Osteoblast (primary cell): ENCODE measurements around the gene FBXL7. TPM values are rescaled to one million over a fixed set of nuclear protein-coding genes. Genes with fewer than 3 reads are reported as not detected.
A peak's percentile ranks its signal among the peaks of the same experiment; 100 is the strongest.

Experiments used
- DNase-seq: peaks from one replicate; pipeline ENCODE4 v3.0.0; 2011; ENCODE audit warnings: low spot score, mixed read lengths; ENCODE audit not compliant: insufficient read length; ENCODE audit errors: missing footprints
- H2AFZ ChIP-seq: 2 replicates; pipeline ENCODE4 v1.6.0; 2011; ENCODE audit warnings: mild to moderate bottlenecking, low read length
- H3K27ac ChIP-seq: 2 replicates; pipeline ENCODE4 v1.5.1; 2011; ENCODE audit warnings: mild to moderate bottlenecking, low read depth, low read length, moderate library complexity
- H3K27me3 ChIP-seq: 2 replicates; pipeline ENCODE4 v1.6.0; 2012; ENCODE audit warnings: mild to moderate bottlenecking, control low read depth, inconsistent platforms, low read length, moderate library complexity; ENCODE audit not compliant: insufficient read depth
- H3K36me3 ChIP-seq: 2 replicates; pipeline ENCODE4 v1.5.1; 2011; ENCODE audit warnings: mild to moderate bottlenecking, low read length, control low read depth, moderate library complexity; ENCODE audit not compliant: insufficient read depth
- H3K4me1 ChIP-seq: 2 replicates; pipeline ENCODE4 v1.5.1; 2011; ENCODE audit warnings: mild to moderate bottlenecking, low read length, control low read depth, moderate library complexity; ENCODE audit not compliant: insufficient read depth
- H3K4me2 ChIP-seq: 2 replicates; pipeline ENCODE4 v1.6.0; 2011; ENCODE audit warnings: mild to moderate bottlenecking, low read length; ENCODE audit not compliant: insufficient read depth
- H3K4me3 ChIP-seq: fragments of 200-600 bp; sonication (generic); 3 replicates; pipeline ENCODE4 v1.5.1; 2012; ENCODE audit warnings: mild to moderate bottlenecking, low read length, inconsistent platforms; ENCODE audit not compliant: insufficient read depth
- H3K79me2 ChIP-seq: 2 replicates; pipeline ENCODE4 v1.6.0; 2012; ENCODE audit warnings: mild to moderate bottlenecking, low read length, control low read depth, inconsistent platforms; ENCODE audit not compliant: insufficient read depth
- H3K9me3 ChIP-seq: 2 replicates; pipeline ENCODE4 v1.5.1; 2011; ENCODE audit warnings: low read depth, low read length, control low read depth
- H4K20me1 ChIP-seq: 2 replicates; pipeline ENCODE4 v1.6.0; 2012; ENCODE audit warnings: mild to moderate bottlenecking, low read length, control low read depth; ENCODE audit not compliant: insufficient read depth
- CTCF ChIP-seq: IDR thresholded peaks from 2 replicates; pipeline ENCODE4 v1.5.1; 2011; ENCODE audit warnings: mild to moderate bottlenecking, low read depth, low read length, moderate library complexity; ENCODE audit errors: extremely low read depth
- total RNA-seq: library from RNA; depleted of rRNA; stranded (reverse); fragments of >200 nt; gene quantifications from 2 replicates; pipeline ENCODE4 v1.2.3, GENCODE V29; 2012

Gene FBXL7
- total RNA-seq, 1 donor: 13.4 TPM

DNA sequence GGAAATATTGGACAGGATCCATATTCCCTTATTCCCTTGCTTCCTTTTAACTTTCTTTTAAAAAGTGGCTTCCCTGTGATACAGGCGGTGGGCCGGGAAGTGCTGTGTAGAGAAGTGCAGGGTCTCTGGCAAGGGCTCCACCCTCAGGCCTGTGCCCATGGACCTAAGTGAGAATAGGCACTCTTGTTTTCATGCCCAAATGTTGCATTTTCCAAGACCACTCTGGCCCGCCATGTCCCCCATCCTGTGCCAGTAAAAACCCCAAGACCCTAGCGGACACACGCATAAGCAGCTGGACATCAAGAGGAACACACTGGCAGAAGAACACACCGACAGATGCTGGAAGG lies 193.4 kb downstream of the FBXL7 start:
- no peak overlapping the region for H3K4me3 ChIP-seq
- no peak overlapping the region for H2AFZ ChIP-seq
- H3K4me2 ChIP-seq: no peak overlapping the region
- H4K20me1 ChIP-seq: peaks cover 3% of the 10 kb centered on the region
- no peak overlapping the region for H3K27ac ChIP-seq
- H3K36me3 ChIP-seq: no peaks in the 10 kb centered on the region
- peaks cover 28% of the 10 kb centered on the region for H3K4me1 ChIP-seq
- no peaks in the 10 kb centered on the region for H3K9me3 ChIP-seq
- no peak for DNase-seq
- no peaks in the 10 kb centered on the region for H3K27me3 ChIP-seq
- H3K79me2 ChIP-seq: peaks cover 10% of the 10 kb centered on the region
- TF ChIP-seq CTCF: no peak

DNA sequence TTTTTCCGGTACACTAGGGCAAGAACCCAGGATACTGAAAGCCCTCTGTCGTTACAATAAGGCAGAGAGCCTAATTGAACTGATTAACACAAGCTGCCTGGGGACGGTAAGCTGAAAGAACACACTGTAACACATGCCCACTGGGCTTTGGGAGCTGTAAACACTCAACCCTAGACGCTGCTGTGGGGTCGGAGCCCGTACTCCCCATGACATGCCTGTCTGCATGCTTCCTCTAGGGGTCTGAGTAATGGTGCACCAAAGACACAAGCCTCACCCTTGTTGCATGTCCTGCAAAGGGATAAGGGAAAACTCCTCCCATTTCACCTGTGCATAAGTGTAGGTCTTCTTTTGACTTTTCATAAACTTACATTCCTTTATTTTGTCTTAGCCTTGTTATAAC lies 194.0 kb downstream of the FBXL7 start:
- no peaks in the 10 kb centered on the region for H3K9me3 ChIP-seq
- H4K20me1 ChIP-seq: no peaks in the 10 kb centered on the region
- no peak overlapping the region for H3K4me2 ChIP-seq
- no peak overlapping the region for H3K4me3 ChIP-seq
- H3K27ac ChIP-seq: no peak overlapping the region
- DNase-seq: no peak
- no peak overlapping the region for H2AFZ ChIP-seq
- H3K27me3 ChIP-seq: no peaks in the 10 kb centered on the region
- H3K4me1 ChIP-seq: peaks cover 28% of the 10 kb centered on the region
- no peaks in the 10 kb centered on the region for H3K36me3 ChIP-seq
- H3K79me2 ChIP-seq: peaks cover 9% of the 10 kb centered on the region
- no peak for TF ChIP-seq CTCF

DNA sequence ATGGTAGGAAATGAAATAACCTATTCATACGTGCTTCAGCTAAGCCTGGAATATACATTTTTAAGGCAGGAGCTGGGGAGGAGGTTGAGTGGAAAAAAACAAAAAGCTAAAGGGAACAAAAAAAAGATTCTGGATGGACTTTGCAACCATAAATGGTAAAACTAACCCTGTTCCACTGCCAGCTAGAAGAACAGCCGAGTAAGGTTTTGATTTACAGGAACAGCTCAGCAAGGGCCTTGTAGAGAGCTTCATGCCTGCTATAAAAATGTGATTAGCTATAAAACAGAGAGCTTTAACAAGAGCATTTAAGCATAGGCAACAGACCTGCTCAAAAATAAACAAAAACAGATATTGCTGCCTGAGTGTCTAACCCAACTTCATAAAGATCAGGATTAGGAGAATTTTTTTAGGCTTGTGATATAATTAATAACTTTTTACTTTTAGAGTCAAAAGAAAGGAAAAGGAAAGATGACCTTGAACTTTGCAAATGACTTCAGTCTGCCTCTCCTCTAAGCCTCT lies 194.8 kb downstream of the FBXL7 start:
- H3K4me3 ChIP-seq: no peak overlapping the region
- H3K27me3 ChIP-seq: no peaks in the 10 kb centered on the region
- no peaks in the 10 kb centered on the region for H3K36me3 ChIP-seq

DNA sequence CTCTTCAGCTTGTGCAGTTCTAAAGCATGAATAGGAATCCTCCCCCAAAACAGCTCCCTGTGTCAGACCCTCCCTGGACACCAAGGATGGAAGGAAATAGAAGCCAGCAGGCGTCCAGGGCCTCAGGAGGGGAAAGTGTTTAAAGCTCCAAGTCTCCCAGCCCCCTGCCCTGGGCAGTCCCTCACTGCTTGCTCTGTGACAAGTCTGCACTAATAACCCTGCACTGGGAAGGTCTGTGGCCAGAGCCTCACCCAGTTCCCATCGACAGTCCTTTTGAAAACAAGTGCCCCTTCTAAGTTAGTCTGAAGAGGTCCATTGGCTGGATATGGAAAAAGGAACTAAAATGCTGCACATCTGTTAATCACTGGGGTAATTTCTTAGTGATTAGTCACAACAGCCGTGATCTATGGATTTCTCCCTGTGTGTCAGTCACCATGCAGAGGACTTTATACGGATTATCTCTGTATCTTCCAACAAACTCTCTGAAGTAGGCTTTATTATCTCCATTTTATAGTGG lies 195.3 kb downstream of the FBXL7 start:
- Histone ChIP-seq H3K36me3 (no peaks in the 10 kb centered on the region), H3K79me2 (peaks cover 8% of the 10 kb centered on the region), H2AFZ (peak overlapping the region; percentile 63), H3K27ac (no peak overlapping the region), H3K4me3 (no peak overlapping the region), H3K27me3 (no peaks in the 10 kb centered on the region), H3K4me2 (peak overlapping the region; percentile 41), H4K20me1 (no peaks in the 10 kb centered on the region), H3K9me3 (no peaks in the 10 kb centered on the region), H3K4me1 (peaks cover 28% of the 10 kb centered on the region)
- no peak for TF ChIP-seq CTCF
- peak; percentile 83 for DNase-seq

More for the DNA sequence above, 194.8 kb downstream of the FBXL7 start:
- H3K27ac ChIP-seq: no peak overlapping the region
- peak; percentile 43 for DNase-seq
- peaks cover 28% of the 10 kb centered on the region for H3K4me1 ChIP-seq
- H3K79me2 ChIP-seq: peaks cover 8% of the 10 kb centered on the region
- TF ChIP-seq CTCF: no peak
- H4K20me1 ChIP-seq: no peaks in the 10 kb centered on the region
- H2AFZ ChIP-seq: no peak overlapping the region
- peak overlapping the region; percentile 41 for H3K4me2 ChIP-seq
- no peaks in the 10 kb centered on the region for H3K9me3 ChIP-seq
